GM12878 (cell line): ENCODE measurements around the gene C1orf21. TPM values are rescaled to one million over a fixed set of nuclear protein-coding genes. Genes with fewer than 3 reads are reported as not detected.

Source experiments
- ATAC-seq: fragments of 200-7000 bp; cut with Tn5 transposase; 3 replicates; pipeline ENCODE4 v1.9.1; 2020; ENCODE audit warnings: mild to moderate bottlenecking, moderate library complexity
- BruUV-seq: library from RNA; stranded (reverse); fragments of 400-500 nt; replicated peaks from 2 replicates; lab custom pipeline; 2021; lab: Mats Ljungman, UMichigan
- CTCF ChIA-PET: fragments of 300-600 bp; sonication (Branson Sonifier 250); formaldehyde crosslinking; extraction: SDS; loops from one replicate; lab custom pipeline; 2021; ENCODE audit warnings: inconsistent platforms; lab: Yijun Ruan, JAX
- POLR2A ChIA-PET: fragments of 350-600 bp; formaldehyde crosslinking; extraction: SDS; loops from one replicate; lab custom pipeline; 2021; ENCODE audit warnings: inconsistent platforms; lab: Charles Lee
- RAD21 ChIA-PET: fragments of 300-600 bp; sonication (Branson Sonifier 250); formaldehyde crosslinking; loops from one replicate; lab custom pipeline; 2023; ENCODE audit warnings: antibody characterized with exemption; ENCODE audit not compliant: unreplicated experiment; lab: Charles Lee
- SMC1A ChIA-PET: fragments of 300-600 bp; sonication (Branson Sonifier 250); formaldehyde crosslinking; loops from one replicate; lab custom pipeline; 2023; ENCODE audit not compliant: unreplicated experiment, uncharacterized antibody; lab: Charles Lee
- DNase-seq: peaks from one replicate; pipeline ENCODE4 v3.0.0-alpha.2; 2011; ENCODE audit warnings: low read depth, low spot score
- FAIRE-seq: peaks from 3 replicates; lab custom pipeline; 2011; peaks lifted over from hg19 to GRCh38; lab: Jason Lieb, UNC
- H2AFZ ChIP-seq: 2 replicates; pipeline ENCODE4 v1.6.0; 2011; ENCODE audit warnings: low read depth, low read length, control low read depth; ENCODE audit not compliant: control insufficient read depth
- H3K27ac ChIP-seq: 2 replicates; pipeline ENCODE4 v1.5.1; 2011; ENCODE audit warnings: control low read depth; ENCODE audit not compliant: control insufficient read depth, insufficient read depth
- H3K27me3 ChIP-seq, 2 experiments: replicated peaks in 1 of 2; 2 replicates each; pipeline versions ENCODE4 v1.6.0 to v1.6.1; 2011; ENCODE audit warnings: low read length in 1 of 2; ENCODE audit not compliant: control insufficient read depth in 2 of 2, insufficient read depth in 2 of 2
- H3K36me3 ChIP-seq, 2 experiments: 2 replicates each; pipeline ENCODE4 v1.5.1; 2011; ENCODE audit warnings: low read length in 1 of 2; ENCODE audit not compliant: control insufficient read depth in 2 of 2, insufficient read depth in 2 of 2
- H3K4me1 ChIP-seq: 2 replicates; pipeline ENCODE4 v1.6.1; 2011; ENCODE audit warnings: mild to moderate bottlenecking, low read length, moderate library complexity, mixed read lengths; ENCODE audit not compliant: control insufficient read depth, insufficient read depth
- H3K4me2 ChIP-seq: 2 replicates; pipeline ENCODE4 v1.6.0; 2011; ENCODE audit warnings: control low read depth; ENCODE audit not compliant: control insufficient read depth, insufficient read depth
- H3K4me3 ChIP-seq: fragments of 200-600 bp; sonication (generic); 2 replicates; pipeline ENCODE4 v1.5.1; 2016
- H3K79me2 ChIP-seq: 2 replicates; pipeline ENCODE4 v1.6.0; 2011; ENCODE audit warnings: low read length; ENCODE audit not compliant: control insufficient read depth, insufficient read depth
- H3K9ac ChIP-seq: 2 replicates; pipeline ENCODE4 v1.8.0; 2011; ENCODE audit warnings: low read length, control low read depth, mixed read lengths; ENCODE audit not compliant: control insufficient read depth, insufficient read depth
- H3K9me3 ChIP-seq: replicated peaks from 3 replicates; pipeline ENCODE4 v1.5.1; 2011; ENCODE audit warnings: mild to moderate bottlenecking, low read length; ENCODE audit not compliant: control insufficient read depth, insufficient read depth
- H4K20me1 ChIP-seq: 2 replicates; pipeline ENCODE4 v1.6.0; 2011; ENCODE audit not compliant: control insufficient read depth, insufficient read depth
- HDGF ChIP-seq: fragments of 450-650 bp; IDR thresholded peaks from 2 replicates; pipeline ENCODE4 v1.6.1; 2016; ENCODE audit warnings: antibody characterized with exemption
- KAT2A ChIP-seq: conservative IDR thresholded peaks from 2 replicates; pipeline ENCODE4 v1.6.1; 2011; ENCODE audit warnings: low read depth, low read length; ENCODE audit not compliant: control insufficient read depth
- MEF2B ChIP-seq: fragments of 450-650 bp; IDR thresholded peaks from 2 replicates; pipeline ENCODE4 v1.6.1; 2018; ENCODE audit warnings: mild to moderate bottlenecking, moderate library complexity; ENCODE audit not compliant: partially characterized antibody, poor library complexity, severe bottlenecking
- MTA2 ChIP-seq: fragments of 450-650 bp; IDR thresholded peaks from 2 replicates; pipeline ENCODE4 v1.6.1; 2016; ENCODE audit warnings: low read depth, mild to moderate bottlenecking, moderate library complexity
- NBN ChIP-seq: fragments of 450-650 bp; IDR thresholded peaks from 2 replicates; pipeline ENCODE4 v1.6.1; 2016
- NFYB ChIP-seq: IDR thresholded peaks from 2 replicates; pipeline ENCODE4 v1.6.1; 2011; ENCODE audit warnings: low read depth, mild to moderate bottlenecking, low read length, improper control_type of control experiment, moderate library complexity; ENCODE audit not compliant: insufficient read depth
- NR2C2 ChIP-seq: IDR thresholded peaks from 2 replicates; pipeline ENCODE4 v1.6.1; 2011; ENCODE audit warnings: borderline replicate concordance, low read depth; ENCODE audit not compliant: control insufficient read depth, insufficient read length
- PML ChIP-seq: IDR thresholded peaks from 2 replicates; pipeline ENCODE4 v1.6.1; 2012; ENCODE audit warnings: low read length, inconsistent platforms
- POLR2A ChIP-seq: IDR thresholded peaks from 2 replicates; pipeline ENCODE4 v1.6.1; 2011; ENCODE audit warnings: low read depth, mild to moderate bottlenecking, low read length
- POLR2AphosphoS2 ChIP-seq: IDR thresholded peaks from 2 replicates; pipeline ENCODE4 v1.6.1; 2011; ENCODE audit warnings: low read depth, mild to moderate bottlenecking, low read length, improper control_type of control experiment, moderate library complexity
- RB1 ChIP-seq: fragments of 450-650 bp; formaldehyde crosslinking; IDR thresholded peaks from 2 replicates; pipeline ENCODE4 v1.6.1; 2017; ENCODE audit warnings: mild to moderate bottlenecking, borderline replicate concordance
- ZNF207 ChIP-seq: fragments of 450-650 bp; IDR thresholded peaks from 2 replicates; pipeline ENCODE4 v1.6.1; 2014; ENCODE audit warnings: antibody characterized with exemption, mild to moderate bottlenecking, borderline replicate concordance
- WGBS: methylation state at CpG from one replicate; pipeline ENCODE4 v1.1.6; 2016; ENCODE audit warnings: low lambda C conversion rate; ENCODE audit not compliant: insufficient replicate concordance, insufficient coverage; ENCODE audit errors: missing lambda C conversion rate; 5-methylcytosine and 5-hydroxymethylcytosine counted together
- in situ Hi-C: fragments of 300-500 bp; cut with MboI; formaldehyde crosslinking; loops from 9 replicates; pipeline ENCODE4 v1.14.3; 2018; ENCODE audit warnings: mixed read lengths
- intact Hi-C: fragments of 100-400 bp; cut with micrococcal nuclease; formaldehyde crosslinking; loops from one replicate; pipeline ENCODE4 v1.14.2; 2022; ENCODE audit not compliant: unreplicated experiment
- polyA plus RNA-seq, 11 experiments: library from polyadenylated mRNA; depleted of rRNA in 4 of 11; unstranded in 6 of 11; stranded (reverse) in 5 of 11; fragments of >200 nt; fragmentation: Nextera tagmentation in 4 of 11; fragmentation: Illumina TruSeq in 1 of 11; extraction: Ambion mirVana in 4 of 11; extraction: Trizol in 1 of 11; gene quantifications; 1 replicate in 1 of 11; 2 replicates in 10 of 11; pipeline versions ENCODE4 v1.2.1 to v1.2.3, GENCODE V29; 2011 to 2016; ENCODE audit warnings: inconsistent platforms in 2 of 11, missing spikeins in 2 of 11, low read depth in 1 of 11
- total RNA-seq, 4 experiments: library from RNA; depleted of rRNA in 3 of 4; stranded (reverse); fragments of >200 nt in 3 of 4; fragmentation: Illumina TruSeq in 1 of 4; extraction: Trizol in 1 of 4; gene quantifications; 2 replicates each; pipeline versions ENCODE4 v1.2.1 to v1.2.3, GENCODE V29; 2013 to 2021
- TF ChIP-seq, protein P1 (sequence below): fragments of 450-650 bp; IDR thresholded peaks from 2 replicates; pipeline ENCODE4 v1.6.1; 2017; ENCODE audit warnings: low read depth, mild to moderate bottlenecking, moderate library complexity
- TF ChIP-seq, protein P2 (sequence below): fragments of 150-350 bp; IDR thresholded peaks from 2 replicates; pipeline ENCODE4 v1.6.1; 2014; ENCODE audit warnings: mild to moderate bottlenecking, low read depth, low read length
- TF ChIP-seq, protein P3 (sequence below): fragments of 450-650 bp; IDR thresholded peaks from 2 replicates; pipeline ENCODE4 v1.6.1; 2016; ENCODE audit warnings: mild to moderate bottlenecking
- TF ChIP-seq, protein P4 (sequence below): fragments of 450-650 bp; conservative IDR thresholded peaks from 2 replicates; pipeline ENCODE4 v1.6.1; 2017; ENCODE audit warnings: mild to moderate bottlenecking, moderate library complexity

Gene C1orf21
- total and polyA plus RNA-seq, 10 of the 15 experiments (the other 5 are each of a cell fraction or from before 2014, with no cell fraction given), result 0.03 to 1.6 (median 0.17) TPM; not detected in 3

DNA sequence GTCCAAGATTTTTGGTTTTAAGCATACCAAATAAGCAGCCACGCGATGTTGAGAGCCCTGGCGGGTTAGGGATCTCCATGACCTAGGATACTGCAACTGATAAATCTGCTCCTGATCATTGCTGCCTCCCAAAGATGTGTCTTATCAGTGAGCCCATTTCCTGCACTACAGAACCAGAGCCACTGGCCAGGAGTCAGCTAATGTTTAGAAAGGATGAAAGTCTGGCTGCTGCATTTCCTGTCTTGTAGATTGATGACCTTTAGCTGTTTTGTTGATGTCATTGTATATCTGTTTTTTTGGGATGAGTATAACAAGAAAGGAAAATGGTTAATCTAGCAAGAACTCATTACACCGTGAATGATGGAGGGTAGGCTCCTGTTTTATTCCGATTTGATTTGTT, 74.5 kb downstream of the C1orf21 start (continued):
- TF ChIP-seq, protein P1, sequence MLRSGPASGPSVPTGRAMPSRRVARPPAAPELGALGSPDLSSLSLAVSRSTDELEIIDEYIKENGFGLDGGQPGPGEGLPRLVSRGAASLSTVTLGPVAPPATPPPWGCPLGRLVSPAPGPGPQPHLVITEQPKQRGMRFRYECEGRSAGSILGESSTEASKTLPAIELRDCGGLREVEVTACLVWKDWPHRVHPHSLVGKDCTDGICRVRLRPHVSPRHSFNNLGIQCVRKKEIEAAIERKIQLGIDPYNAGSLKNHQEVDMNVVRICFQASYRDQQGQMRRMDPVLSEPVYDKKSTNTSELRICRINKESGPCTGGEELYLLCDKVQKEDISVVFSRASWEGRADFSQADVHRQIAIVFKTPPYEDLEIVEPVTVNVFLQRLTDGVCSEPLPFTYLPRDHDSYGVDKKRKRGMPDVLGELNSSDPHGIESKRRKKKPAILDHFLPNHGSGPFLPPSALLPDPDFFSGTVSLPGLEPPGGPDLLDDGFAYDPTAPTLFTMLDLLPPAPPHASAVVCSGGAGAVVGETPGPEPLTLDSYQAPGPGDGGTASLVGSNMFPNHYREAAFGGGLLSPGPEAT, result no peak
- TF ChIP-seq PML (no peak), POLR2A (no peak), RB1 (no peak), HDGF (no peak), MTA2 (no peak), NFYB (no peak), NBN (no peak), ZNF207 (no peak)
- TF ChIP-seq, protein P2, sequence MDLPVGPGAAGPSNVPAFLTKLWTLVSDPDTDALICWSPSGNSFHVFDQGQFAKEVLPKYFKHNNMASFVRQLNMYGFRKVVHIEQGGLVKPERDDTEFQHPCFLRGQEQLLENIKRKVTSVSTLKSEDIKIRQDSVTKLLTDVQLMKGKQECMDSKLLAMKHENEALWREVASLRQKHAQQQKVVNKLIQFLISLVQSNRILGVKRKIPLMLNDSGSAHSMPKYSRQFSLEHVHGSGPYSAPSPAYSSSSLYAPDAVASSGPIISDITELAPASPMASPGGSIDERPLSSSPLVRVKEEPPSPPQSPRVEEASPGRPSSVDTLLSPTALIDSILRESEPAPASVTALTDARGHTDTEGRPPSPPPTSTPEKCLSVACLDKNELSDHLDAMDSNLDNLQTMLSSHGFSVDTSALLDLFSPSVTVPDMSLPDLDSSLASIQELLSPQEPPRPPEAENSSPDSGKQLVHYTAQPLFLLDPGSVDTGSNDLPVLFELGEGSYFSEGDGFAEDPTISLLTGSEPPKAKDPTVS, result no peak

DNA sequence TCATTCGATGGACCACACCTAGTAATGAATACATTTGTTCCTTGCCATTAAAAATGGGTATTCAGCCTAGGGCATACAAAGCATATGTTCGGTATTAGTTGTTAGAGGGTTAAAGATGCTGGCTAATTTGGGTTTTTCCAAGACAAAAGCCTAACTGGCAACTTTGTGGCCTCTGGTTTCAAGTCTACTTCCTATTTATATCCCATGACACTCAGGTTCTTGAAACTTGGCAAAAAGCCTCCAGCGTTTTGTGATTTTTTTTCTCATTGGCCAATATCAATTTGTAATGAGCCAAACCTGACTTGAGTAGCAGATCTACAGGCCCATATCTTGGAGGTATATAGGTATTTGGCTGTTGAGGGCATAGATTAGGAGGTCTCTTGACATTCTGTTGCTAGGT, 75.3 kb downstream of the C1orf21 start:
- no peak overlapping the region for H3K4me2 ChIP-seq
- no peaks in the 10 kb centered on the region for H3K4me1 ChIP-seq
- no TSS peak for BruUV-seq
- SMC1A ChIA-PET, result no interaction called here
- ATAC-seq (no peak; the same call in 2 of the 3 replicates), DNase-seq (no peak), FAIRE-seq (no peak)
- RAD21 ChIA-PET, result interaction anchor here (0.7 kb wide), 1 partner anchor 75 kb away, joined by 3 read pairs; the partner anchor contains the start of gene C1orf21
- H3K9ac ChIP-seq, result no peak overlapping the region
- no peaks in the 10 kb centered on the region for H3K79me2 ChIP-seq
- no peaks in the 10 kb centered on the region; a peak in 1 of 4 replicates for H3K27me3 ChIP-seq
- in situ Hi-C loops (no loop called here), intact Hi-C loops (no loop called here)
- POLR2A ChIA-PET, result interaction anchor here (0.7 kb wide), 1 partner anchor 303 kb away, joined by 3 read pairs; no protein-coding TSS in a partner anchor
- H3K4me3 ChIP-seq, result no peak overlapping the region
- no peak overlapping the region for H3K27ac ChIP-seq
- no peaks in the 10 kb centered on the region; the same call in 2 of the 3 replicates for H3K9me3 ChIP-seq
- 71% methylated on average over 3 of the region's 3 CpGs for WGBS
- 0 out of 2 replicates have a peak, but pooled peaks cover 3% of the 10 kb centered on the region for H4K20me1 ChIP-seq
- no peak overlapping the region for H2AFZ ChIP-seq
- CTCF ChIA-PET, result no interaction called here
- H3K36me3 ChIP-seq, result no peaks in the 10 kb centered on the region
- no peak for TF ChIP-seq POLR2AphosphoS2
- TF ChIP-seq KAT2A, result no peak
- TF ChIP-seq, protein P3, sequence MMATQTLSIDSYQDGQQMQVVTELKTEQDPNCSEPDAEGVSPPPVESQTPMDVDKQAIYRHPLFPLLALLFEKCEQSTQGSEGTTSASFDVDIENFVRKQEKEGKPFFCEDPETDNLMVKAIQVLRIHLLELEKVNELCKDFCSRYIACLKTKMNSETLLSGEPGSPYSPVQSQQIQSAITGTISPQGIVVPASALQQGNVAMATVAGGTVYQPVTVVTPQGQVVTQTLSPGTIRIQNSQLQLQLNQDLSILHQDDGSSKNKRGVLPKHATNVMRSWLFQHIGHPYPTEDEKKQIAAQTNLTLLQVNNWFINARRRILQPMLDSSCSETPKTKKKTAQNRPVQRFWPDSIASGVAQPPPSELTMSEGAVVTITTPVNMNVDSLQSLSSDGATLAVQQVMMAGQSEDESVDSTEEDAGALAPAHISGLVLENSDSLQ, result no peak
- TF ChIP-seq NR2C2, result no peak
- TF ChIP-seq, protein P2, result no peak
- no peak for TF ChIP-seq MEF2B
- TF ChIP-seq, protein P4, sequence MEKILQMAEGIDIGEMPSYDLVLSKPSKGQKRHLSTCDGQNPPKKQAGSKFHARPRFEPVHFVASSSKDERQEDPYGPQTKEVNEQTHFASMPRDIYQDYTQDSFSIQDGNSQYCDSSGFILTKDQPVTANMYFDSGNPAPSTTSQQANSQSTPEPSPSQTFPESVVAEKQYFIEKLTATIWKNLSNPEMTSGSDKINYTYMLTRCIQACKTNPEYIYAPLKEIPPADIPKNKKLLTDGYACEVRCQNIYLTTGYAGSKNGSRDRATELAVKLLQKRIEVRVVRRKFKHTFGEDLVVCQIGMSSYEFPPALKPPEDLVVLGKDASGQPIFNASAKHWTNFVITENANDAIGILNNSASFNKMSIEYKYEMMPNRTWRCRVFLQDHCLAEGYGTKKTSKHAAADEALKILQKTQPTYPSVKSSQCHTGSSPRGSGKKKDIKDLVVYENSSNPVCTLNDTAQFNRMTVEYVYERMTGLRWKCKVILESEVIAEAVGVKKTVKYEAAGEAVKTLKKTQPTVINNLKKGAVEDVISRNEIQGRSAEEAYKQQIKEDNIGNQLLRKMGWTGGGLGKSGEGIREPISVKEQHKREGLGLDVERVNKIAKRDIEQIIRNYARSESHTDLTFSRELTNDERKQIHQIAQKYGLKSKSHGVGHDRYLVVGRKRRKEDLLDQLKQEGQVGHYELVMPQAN, result no peak
